ENCODE results near the gene SRM. TPM values are rescaled to one million over a fixed set of nuclear protein-coding genes. Genes with fewer than 3 reads are reported as not detected.
"Not testable (repeated sequence)": the region's sequence is repeated elsewhere in the genome, so short reads cannot be mapped to it uniquely, and the experiment has no call there.

Gene SRM
- total and polyA plus RNA-seq, 2 experiments from 2014 or later = 48.0 to 104 TPM

- Histone ChIP-seq H3K9me3 (ENCODE audit: low read depth) (no peaks in the 10 kb centered on the region), H3K9me2 (ENCODE audit: insufficient read depth) (no peaks in the 10 kb centered on the region), H3K79me2 (ENCODE audit: insufficient read depth) (no peaks in the 10 kb centered on the region), H3K27ac (no peak overlapping the region), H3K9ac (no peak overlapping the region), H3K4me3 (no peak overlapping the region), H2AFZ (no peak overlapping the region), H3K36me3 (ENCODE audit: low read depth) (no peaks in the 10 kb centered on the region), H4K20me1 (ENCODE audit: insufficient read depth) (no peaks in the 10 kb centered on the region), H3F3A (ENCODE audit: insufficient read depth) (no peaks in the 10 kb centered on the region), H3K4me1 (ENCODE audit: insufficient read depth) (no peaks in the 10 kb centered on the region), H3K4me2 (ENCODE audit: unreplicated experiment) (no peak overlapping the region), H3K27me3 (replicated peaks; ENCODE audit: insufficient read depth) (no peaks in the 10 kb centered on the region)
- in situ Hi-C loops (cut with MboI) = no loop called here
- no peak for DNase-seq
- no peak for TF ChIP-seq EZH2phosphoT487 (IDR thresholded peaks at IDR 0.05; ENCODE audit: insufficient read depth, low read depth)
- no peak for TF ChIP-seq EZH2 (IDR thresholded peaks at IDR 0.05; ENCODE audit: insufficient read depth, poor library complexity, severe bottlenecking)
- WGBS, 2 experiments (ENCODE audit: low coverage in 1 of 2, low lambda C conversion rate in 2 of 2, missing lambda C conversion rate in 2 of 2) = 49 to 50% methylated on average over 14 to 16 of the region's 16 CpGs
These were observed 15.6 kb downstream of the SRM start for GRCh38 chr1:11044086-11044848.

DNA sequence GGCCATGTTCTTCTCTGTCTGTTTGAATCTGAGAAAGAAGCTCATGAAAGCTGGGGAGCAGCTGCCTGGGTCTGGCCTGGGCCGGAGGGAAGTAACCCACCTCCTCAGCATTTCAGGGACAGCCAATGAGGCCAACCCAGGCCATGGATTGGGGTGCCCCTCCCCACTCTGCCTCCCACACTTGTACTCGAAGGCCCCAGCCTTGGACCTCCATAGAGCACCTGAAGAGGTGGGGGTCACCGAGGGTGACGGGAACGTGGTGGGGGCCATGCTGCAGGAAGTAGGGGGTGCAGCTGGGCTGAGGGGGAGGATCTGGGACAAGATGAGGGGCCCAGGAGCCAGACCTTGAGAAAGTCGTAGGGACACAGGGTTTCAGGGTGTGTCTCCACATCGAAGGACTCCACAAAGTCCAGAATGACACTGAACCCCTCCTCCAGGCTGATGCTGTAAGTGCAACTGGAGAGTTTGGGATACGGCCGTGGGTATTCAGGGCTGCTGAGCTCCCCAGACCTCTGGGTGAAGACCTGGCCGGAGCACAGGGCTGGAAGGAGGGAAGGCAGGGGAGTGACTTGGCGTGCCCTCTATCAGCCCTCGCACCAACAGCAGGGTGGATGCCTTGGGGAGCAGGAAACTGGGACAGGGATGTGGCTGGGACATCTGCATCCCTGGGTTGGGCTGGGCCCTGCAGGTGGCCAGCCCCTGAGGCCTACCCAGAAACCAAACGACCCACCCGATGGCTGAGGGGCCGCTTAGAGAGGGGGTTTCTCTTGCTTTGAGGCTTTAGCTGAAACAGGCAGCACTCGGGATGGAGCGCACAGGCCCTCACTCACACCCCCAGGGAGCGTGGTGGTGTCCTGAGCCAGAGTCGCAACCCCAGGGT, 16.6 kb downstream of the SRM start:
- no peaks in the 10 kb centered on the region for H3F3A ChIP-seq (ENCODE audit: insufficient read depth)
- no peaks in the 10 kb centered on the region for H4K20me1 ChIP-seq (ENCODE audit: insufficient read depth)
- in situ Hi-C loops (cut with MboI) = no loop called here
- no peak overlapping the region for H3K4me2 ChIP-seq (ENCODE audit: unreplicated experiment)
- 56 to 58% methylated on average over 19 of the region's 19 CpGs for WGBS, 2 experiments (ENCODE audit: low coverage in 1 of 2, low lambda C conversion rate in 2 of 2, missing lambda C conversion rate in 2 of 2)
- H3K4me3 ChIP-seq = no peak overlapping the region
- no peaks in the 10 kb centered on the region for H3K4me1 ChIP-seq (ENCODE audit: insufficient read depth)
- H3K9me2 ChIP-seq (ENCODE audit: insufficient read depth) = no peaks in the 10 kb centered on the region
- H3K36me3 ChIP-seq (ENCODE audit: low read depth) = no peaks in the 10 kb centered on the region
- no peak overlapping the region for H2AFZ ChIP-seq
- H3K27me3 ChIP-seq (replicated peaks; ENCODE audit: insufficient read depth) = no peaks in the 10 kb centered on the region
- no peak for DNase-seq
- no peaks in the 10 kb centered on the region for H3K9me3 ChIP-seq (ENCODE audit: low read depth)
- TF ChIP-seq EZH2 (IDR thresholded peaks at IDR 0.05; ENCODE audit: insufficient read depth, poor library complexity, severe bottlenecking) (no peak), EZH2phosphoT487 (IDR thresholded peaks at IDR 0.05; ENCODE audit: insufficient read depth, low read depth) (no peak)
- H3K27ac ChIP-seq = no peak overlapping the region
- no peaks in the 10 kb centered on the region for H3K79me2 ChIP-seq (ENCODE audit: insufficient read depth)
- no peak overlapping the region for H3K9ac ChIP-seq

DNA sequence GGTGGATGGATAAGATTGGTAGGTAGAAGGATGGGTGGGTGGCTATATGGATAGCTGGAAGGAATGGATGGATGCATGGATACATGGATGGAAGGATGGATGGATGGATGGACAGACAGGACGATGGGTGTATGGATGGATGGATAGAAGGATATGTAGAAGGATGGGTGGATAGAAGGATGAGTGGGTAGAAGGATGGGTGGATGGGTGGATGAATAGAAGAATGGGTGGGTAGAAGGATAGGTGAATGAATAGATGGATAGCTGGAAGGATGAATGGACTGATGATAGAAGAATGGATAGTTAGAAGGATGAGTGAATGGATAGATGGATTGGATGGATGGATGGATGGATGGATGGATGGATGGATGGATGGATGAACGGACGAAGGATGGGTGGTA, 17.8 kb downstream of the SRM start:
- Histone ChIP-seq H3K4me2 (ENCODE audit: unreplicated experiment) (no peak overlapping the region), H3K9ac (no peak overlapping the region), H2AFZ (no peak overlapping the region), H3K79me2 (ENCODE audit: insufficient read depth) (no peaks in the 10 kb centered on the region), H3K36me3 (ENCODE audit: low read depth) (no peaks in the 10 kb centered on the region), H3F3A (ENCODE audit: insufficient read depth) (no peaks in the 10 kb centered on the region), H3K9me3 (ENCODE audit: low read depth) (no peaks in the 10 kb centered on the region), H3K27ac (no peak overlapping the region), H3K4me3 (no peak overlapping the region), H3K27me3 (replicated peaks; ENCODE audit: insufficient read depth) (no peaks in the 10 kb centered on the region), H4K20me1 (ENCODE audit: insufficient read depth) (no peaks in the 10 kb centered on the region), H3K9me2 (ENCODE audit: insufficient read depth) (no peaks in the 10 kb centered on the region), H3K4me1 (ENCODE audit: insufficient read depth) (no peaks in the 10 kb centered on the region)
- TF ChIP-seq EZH2phosphoT487 (IDR thresholded peaks at IDR 0.05; ENCODE audit: insufficient read depth, low read depth) (no peak), EZH2 (IDR thresholded peaks at IDR 0.05; ENCODE audit: insufficient read depth, poor library complexity, severe bottlenecking) (no peak)
- WGBS, 2 experiments (ENCODE audit: low coverage in 1 of 2, low lambda C conversion rate in 2 of 2, missing lambda C conversion rate in 2 of 2) = 64 to 66% methylated on average over 3 of the region's 3 CpGs
- in situ Hi-C loops (cut with MboI) = no loop called here
- no peak for DNase-seq

DNA sequence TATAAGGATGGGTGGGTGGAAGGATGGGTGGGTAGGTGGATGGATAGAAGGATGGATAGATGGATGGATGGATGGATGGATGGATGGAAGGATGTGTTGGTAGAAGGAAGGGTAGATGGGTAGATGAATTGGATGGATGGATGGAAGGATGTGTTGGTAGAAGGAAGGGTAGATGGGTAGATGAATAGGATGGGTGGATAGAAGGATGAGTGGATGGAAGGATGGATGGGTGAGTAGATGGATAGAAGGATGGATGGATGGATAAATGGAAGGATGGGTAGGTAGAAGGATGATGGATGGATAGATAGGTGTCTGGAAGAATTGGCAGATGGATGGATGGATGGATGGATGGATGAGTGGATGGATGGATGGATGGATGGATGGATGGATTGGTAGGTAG, 18.8 kb downstream of the SRM start:
- Histone ChIP-seq H3K9me3 (ENCODE audit: low read depth) (no peaks in the 10 kb centered on the region), H3K9ac (no peak overlapping the region), H3K27me3 (replicated peaks; ENCODE audit: insufficient read depth) (no peaks in the 10 kb centered on the region), H2AFZ (no peak overlapping the region), H3K4me2 (ENCODE audit: unreplicated experiment) (no peak overlapping the region), H3K79me2 (ENCODE audit: insufficient read depth) (no peaks in the 10 kb centered on the region), H3F3A (ENCODE audit: insufficient read depth) (no peaks in the 10 kb centered on the region), H3K4me1 (ENCODE audit: insufficient read depth) (no peaks in the 10 kb centered on the region), H3K36me3 (ENCODE audit: low read depth) (no peaks in the 10 kb centered on the region), H3K9me2 (ENCODE audit: insufficient read depth) (no peaks in the 10 kb centered on the region), H3K27ac (no peak overlapping the region), H4K20me1 (ENCODE audit: insufficient read depth) (no peaks in the 10 kb centered on the region), H3K4me3 (no peak overlapping the region)
- in situ Hi-C loops (cut with MboI) = no loop called here
- DNase-seq = no peak
- TF ChIP-seq EZH2 (IDR thresholded peaks at IDR 0.05; ENCODE audit: insufficient read depth, poor library complexity, severe bottlenecking) (no peak), EZH2phosphoT487 (IDR thresholded peaks at IDR 0.05; ENCODE audit: insufficient read depth, low read depth) (no peak)

GRCh38 chr1:11040105-11040429, 19.8 kb downstream of the SRM start:
- 62 to 68% methylated on average over 5 to 7 of the region's 7 CpGs for WGBS, 2 experiments (ENCODE audit: low coverage in 1 of 2, low lambda C conversion rate in 2 of 2, missing lambda C conversion rate in 2 of 2)
- H2AFZ ChIP-seq; H3K36me3 ChIP-seq (ENCODE audit: low read depth); H3K4me2 ChIP-seq (ENCODE audit: unreplicated experiment); H4K20me1 ChIP-seq (ENCODE audit: insufficient read depth); DNase-seq; H3K4me1 ChIP-seq (ENCODE audit: insufficient read depth); H3K27me3 ChIP-seq (replicated peaks; ENCODE audit: insufficient read depth); H3K4me3 ChIP-seq; H3K27ac ChIP-seq; H3K79me2 ChIP-seq (ENCODE audit: insufficient read depth); H3K9ac ChIP-seq; H3F3A ChIP-seq (ENCODE audit: insufficient read depth); in situ Hi-C loops (cut with MboI); H3K9me3 ChIP-seq (ENCODE audit: low read depth); H3K9me2 ChIP-seq (ENCODE audit: insufficient read depth): not testable (repeated sequence)

All from GM23248 (cell line).